Trophoblast cell (in vitro differentiated cells and primary cell): Measurements from ENCODE around the gene RCOR3.
A peak's percentile ranks its signal among the peaks of the same experiment; 100 is the strongest.

ENCODE experiments used
- DNase-seq, 2 donors: peaks; one replicate each; pipeline ENCODE4 v3.0.0-alpha.2; 2016
- H2AFZ ChIP-seq: 2 replicates; pipeline ENCODE4 v1.6.1; 2013; ENCODE audit warnings: low read length, moderate library complexity, mild to moderate bottlenecking; ENCODE audit not compliant: insufficient read depth, poor library complexity
- H2AK5ac ChIP-seq: 2 replicates; pipeline ENCODE4 v1.6.1; 2013; ENCODE audit warnings: mild to moderate bottlenecking, low read length
- H2BK120ac ChIP-seq: 2 replicates; pipeline ENCODE4 v1.6.1; 2013; ENCODE audit warnings: low read length, mild to moderate bottlenecking, moderate library complexity; ENCODE audit not compliant: insufficient read depth, poor library complexity
- H2BK12ac ChIP-seq: 2 replicates; pipeline ENCODE4 v1.6.1; 2013; ENCODE audit warnings: mild to moderate bottlenecking, low read length, moderate library complexity
- H2BK5ac ChIP-seq: 2 replicates; pipeline ENCODE4 v1.6.1; 2013; ENCODE audit warnings: low read length, low read depth, moderate library complexity, mild to moderate bottlenecking; ENCODE audit not compliant: poor library complexity
- H3K14ac ChIP-seq: 2 replicates; pipeline ENCODE4 v1.6.1; 2013; ENCODE audit warnings: mild to moderate bottlenecking, low read length
- H3K18ac ChIP-seq: 2 replicates; pipeline ENCODE4 v1.6.1; 2013; ENCODE audit warnings: mild to moderate bottlenecking, low read length
- H3K23ac ChIP-seq: 2 replicates; pipeline ENCODE4 v1.6.1; 2013; ENCODE audit warnings: low read length
- H3K27ac ChIP-seq: 2 replicates; pipeline ENCODE4 v1.5.1; 2013; ENCODE audit warnings: low read depth, mild to moderate bottlenecking, inconsistent platforms, low read length, moderate library complexity
- H3K27me3 ChIP-seq: 2 replicates; pipeline ENCODE4 v1.6.1; 2013; ENCODE audit warnings: inconsistent platforms, mild to moderate bottlenecking, low read length, moderate library complexity; ENCODE audit not compliant: insufficient read depth
- H3K36me3 ChIP-seq, 2 experiments: 1 replicate in 1 of 2; 2 replicates in 1 of 2; pipeline ENCODE4 v1.6.1; 2013; ENCODE audit warnings: low read length in 2 of 2, mild to moderate bottlenecking in 2 of 2, moderate library complexity in 1 of 2; ENCODE audit not compliant: insufficient read depth in 2 of 2, control insufficient read depth in 1 of 2
- H3K4ac ChIP-seq: 2 replicates; pipeline ENCODE4 v1.6.1; 2013; ENCODE audit warnings: low read depth, mild to moderate bottlenecking, low read length, moderate library complexity
- H3K4me1 ChIP-seq, 2 experiments: 1 replicate in 1 of 2; 2 replicates in 1 of 2; pipeline ENCODE4 v1.6.1; 2013; ENCODE audit warnings: low read length in 2 of 2, mild to moderate bottlenecking in 2 of 2, moderate library complexity in 1 of 2; ENCODE audit not compliant: insufficient read depth in 2 of 2, control insufficient read depth in 1 of 2
- H3K4me2 ChIP-seq: 2 replicates; pipeline ENCODE4 v1.6.1; 2013; ENCODE audit warnings: inconsistent platforms, mild to moderate bottlenecking, low read length, moderate library complexity
- H3K4me3 ChIP-seq: 2 replicates; pipeline ENCODE4 v1.5.1; 2013; ENCODE audit warnings: mild to moderate bottlenecking, low read depth, low read length, inconsistent platforms
- H3K79me1 ChIP-seq: one replicate; pipeline ENCODE4 v1.6.1; 2013; ENCODE audit warnings: low read length
- H3K79me2 ChIP-seq: 2 replicates; pipeline ENCODE4 v1.6.1; 2013; ENCODE audit warnings: low read length, mild to moderate bottlenecking; ENCODE audit not compliant: control insufficient read depth, insufficient read depth, poor library complexity
- H3K9ac ChIP-seq: 2 replicates; pipeline ENCODE4 v1.6.1; 2013; ENCODE audit warnings: mild to moderate bottlenecking, low read length
- H3K9me3 ChIP-seq: 2 replicates; pipeline ENCODE4 v1.6.1; 2013; ENCODE audit warnings: low read depth, mild to moderate bottlenecking, control low read depth, inconsistent platforms, low read length; ENCODE audit not compliant: insufficient read depth
- H4K12ac ChIP-seq: 2 replicates; pipeline ENCODE4 v1.6.1; 2013; ENCODE audit warnings: low read depth, mild to moderate bottlenecking, low read length, moderate library complexity
- H4K8ac ChIP-seq: 2 replicates; pipeline ENCODE4 v1.6.1; 2013; ENCODE audit warnings: low read depth, mild to moderate bottlenecking, low read length, moderate library complexity
- H4K91ac ChIP-seq: one replicate; pipeline ENCODE4 v1.6.1; 2013; ENCODE audit warnings: low read depth, mild to moderate bottlenecking, low read length, moderate library complexity
- whole genome bisulfite sequencing: extraction: QIAGEN DNeasy Blood & Tissue Kit; methylation state at CpG from one replicate; pipeline ENCODE4 v1.1.7; 2013; ENCODE audit warnings: missing lambda C conversion rate; ENCODE audit not compliant: insufficient read length, insufficient coverage; ENCODE audit errors: extremely low coverage; 5-methylcytosine and 5-hydroxymethylcytosine counted together

RCOR3 gene

GRCh38 chr1:211337430-211338223 is 78.5 kb downstream of the RCOR3 start:
- WGBS = no CpG with 5 or more reads among the region's 7 CpGs
- H3K27ac ChIP-seq = no peak overlapping the region
- peak overlapping the region; percentile 34 for H3K23ac ChIP-seq

GRCh38 chr1:211338224-211338620 is 79.1 kb downstream of the RCOR3 start:
- no peak overlapping the region for H3K18ac ChIP-seq
- no peak overlapping the region for H3K27ac ChIP-seq
- H3K79me1 ChIP-seq = no peaks in the 10 kb centered on the region
- H3K4ac ChIP-seq = no peak overlapping the region
- H3K36me3 ChIP-seq = no peaks in the 10 kb centered on the region
- no peak overlapping the region for H2BK120ac ChIP-seq
- H3K23ac ChIP-seq = no peak overlapping the region
- no peak overlapping the region for H4K12ac ChIP-seq
- WGBS = no CpG with 5 or more reads among the region's 4 CpGs
- H2AK5ac ChIP-seq = no peak overlapping the region
- DNase-seq = no peak
- no peak overlapping the region for H3K14ac ChIP-seq
- no peak overlapping the region for H2BK5ac ChIP-seq
- no peak overlapping the region for H3K4me2 ChIP-seq
- H4K8ac ChIP-seq = no peak overlapping the region
- H3K9ac ChIP-seq = no peak overlapping the region
- H3K9me3 ChIP-seq = no peaks in the 10 kb centered on the region
- H3K4me3 ChIP-seq = no peak overlapping the region
- no peak overlapping the region for H2BK12ac ChIP-seq
- no peak overlapping the region for H4K91ac ChIP-seq
- no peak overlapping the region for H2AFZ ChIP-seq
- H3K79me2 ChIP-seq = no peaks in the 10 kb centered on the region
- peaks cover 10 to 11% of the 10 kb centered on the region in 2 experiments for H3K4me1 ChIP-seq
- no peaks in the 10 kb centered on the region for H3K27me3 ChIP-seq

More at GRCh38 chr1:211337430-211338223, 78.5 kb downstream of the RCOR3 start:
- Histone ChIP-seq H3K9ac (no peak overlapping the region), H3K4ac (no peak overlapping the region), H3K4me1 (peaks cover 10 to 11% of the 10 kb centered on the region in 2 experiments), H2BK120ac (no peak overlapping the region), H3K4me3 (no peak overlapping the region), H2BK12ac (no peak overlapping the region), H3K27me3 (no peaks in the 10 kb centered on the region), H3K14ac (no peak overlapping the region), H4K12ac (no peak overlapping the region), H4K8ac (no peak overlapping the region), H4K91ac (no peak overlapping the region), H2AFZ (no peak overlapping the region), H3K79me2 (no peaks in the 10 kb centered on the region), H3K18ac (no peak overlapping the region), H3K36me3 (no peaks in the 10 kb centered on the region), H3K9me3 (no peaks in the 10 kb centered on the region), H2BK5ac (no peak overlapping the region), H3K4me2 (no peak overlapping the region), H2AK5ac (no peak overlapping the region), H3K79me1 (no peaks in the 10 kb centered on the region)
- no peak for DNase-seq

DNA sequence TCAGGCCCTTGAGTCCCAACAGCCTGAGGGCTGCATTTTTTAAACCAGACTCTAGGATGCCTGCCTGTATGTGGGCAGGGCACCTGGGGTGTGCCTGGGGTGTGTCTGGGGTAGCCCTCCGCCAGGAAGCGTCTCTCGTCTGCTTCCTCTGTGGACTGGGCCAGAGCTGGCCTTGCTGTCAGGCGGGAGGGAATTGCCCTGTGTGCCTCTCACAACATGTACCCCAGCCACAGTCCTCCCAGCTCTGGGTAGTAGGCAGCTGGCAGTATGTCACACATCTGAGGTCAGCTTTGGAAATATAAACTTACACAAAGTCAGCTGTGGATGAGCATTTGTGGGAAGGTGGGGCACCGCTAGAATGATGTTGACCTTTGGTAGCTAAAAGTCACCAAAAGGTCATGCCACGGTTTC is 80.5 kb downstream of the RCOR3 start:
- Histone ChIP-seq H3K4me2 (no peak overlapping the region), H4K12ac (no peak overlapping the region), H3K18ac (no peak overlapping the region), H3K9me3 (no peaks in the 10 kb centered on the region), H3K36me3 (no peaks in the 10 kb centered on the region), H3K79me2 (no peaks in the 10 kb centered on the region), H3K4me3 (no peak overlapping the region), H2AFZ (no peak overlapping the region), H3K9ac (no peak overlapping the region), H2BK120ac (no peak overlapping the region), H3K4me1 (peaks cover 10 to 13% of the 10 kb centered on the region in 2 experiments), H3K23ac (no peak overlapping the region), H3K79me1 (no peaks in the 10 kb centered on the region), H3K27me3 (no peaks in the 10 kb centered on the region), H3K4ac (no peak overlapping the region), H3K27ac (no peak overlapping the region), H4K91ac (no peak overlapping the region), H2BK5ac (no peak overlapping the region), H3K14ac (no peak overlapping the region), H2BK12ac (no peak overlapping the region), H2AK5ac (no peak overlapping the region), H4K8ac (no peak overlapping the region)
- DNase-seq = peak in 1 of 2 donors; percentile 34
- no CpG with 5 or more reads among the region's 6 CpGs for WGBS

DNA sequence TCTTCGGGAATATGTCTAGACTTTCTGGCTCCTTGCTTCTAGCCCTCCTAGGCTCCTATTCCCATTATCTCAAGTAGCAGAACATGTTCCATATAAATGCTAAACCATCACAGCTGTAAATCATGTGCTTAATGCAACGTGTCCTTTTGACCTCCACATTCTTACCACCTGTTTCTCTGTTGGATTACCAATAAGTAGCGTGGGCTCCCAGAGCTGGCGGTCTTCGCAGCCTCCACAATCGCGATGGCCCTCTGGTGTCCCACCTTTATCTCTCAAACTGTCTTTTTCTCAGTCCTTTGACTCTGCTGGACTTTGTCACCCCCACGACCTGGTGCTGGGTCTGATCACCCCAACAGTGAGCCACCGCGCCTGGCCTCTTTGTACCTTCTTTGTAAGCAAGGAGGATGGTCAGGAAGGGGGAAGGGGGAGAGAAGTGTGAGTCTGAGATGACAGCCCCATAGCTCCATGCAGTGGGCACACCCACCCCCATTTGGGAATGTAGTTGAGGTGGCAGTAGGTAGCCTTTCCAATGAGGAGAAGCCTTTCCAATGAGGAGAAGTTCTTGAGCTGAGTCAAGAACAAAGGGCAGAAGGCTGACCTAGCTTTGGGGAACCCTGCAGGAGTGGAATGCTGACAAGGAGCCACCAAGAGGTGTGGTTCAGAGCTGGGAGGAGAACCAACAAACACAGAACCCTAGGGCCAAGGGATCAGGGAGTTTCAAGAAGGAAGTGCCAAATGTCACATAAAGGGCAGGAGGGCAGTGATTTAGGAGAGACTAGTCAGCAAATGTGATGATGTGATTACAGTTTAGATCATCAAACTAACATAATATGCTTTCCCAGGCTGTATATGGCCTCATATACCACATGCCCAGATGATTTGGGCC is 81.7 kb downstream of the RCOR3 start:
- Histone ChIP-seq H3K27me3 (no peaks in the 10 kb centered on the region), H4K8ac (no peak overlapping the region), H3K4me3 (no peak overlapping the region), H3K4me2 (no peak overlapping the region), H2BK5ac (no peak overlapping the region), H3K4ac (no peak overlapping the region), H2BK120ac (no peak overlapping the region), H2AK5ac (no peak overlapping the region), H3K27ac (no peak overlapping the region), H3K79me2 (no peaks in the 10 kb centered on the region), H2BK12ac (no peak overlapping the region), H3K14ac (no peak overlapping the region), H3K9ac (no peak overlapping the region), H3K9me3 (no peaks in the 10 kb centered on the region), H3K18ac (no peak overlapping the region), H3K4me1 (peaks cover 7 to 13% of the 10 kb centered on the region in 2 experiments), H2AFZ (no peak overlapping the region), H3K79me1 (no peaks in the 10 kb centered on the region), H3K36me3 (no peaks in the 10 kb centered on the region), H4K91ac (no peak overlapping the region), H4K12ac (no peak overlapping the region), H3K23ac (no peak overlapping the region)
- DNase-seq = no peak
- WGBS = no CpG with 5 or more reads among the region's 10 CpGs
